Adipose tissue (tissue), 3 donors: ENCODE data around the gene ARL6IP6. TPM values are rescaled to one million over a fixed set of nuclear protein-coding genes. Genes with fewer than 3 reads are reported as not detected.

Source experiments
- H3K27ac ChIP-seq: one replicate; pipeline ENCODE4 v1.5.1; 2013; ENCODE audit warnings: low read depth, low read length
- WGBS, 3 donors: extraction: QIAGEN DNeasy Blood & Tissue Kit; methylation state at CpG; one replicate each; pipeline ENCODE4 v1.1.7; 2013; 5-methylcytosine and 5-hydroxymethylcytosine counted together
- polyA plus RNA-seq, 3 donors: library from polyadenylated mRNA; stranded (reverse); fragments of 200-250 nt; gene quantifications; one replicate each; pipeline ENCODE4 v1.2.3, GENCODE V29; 2013
- donor health status: healthy with polysubstance abuse.
- donor health status: Bipolar disorder and iron deficiency.
- donor health status: healthy.

The ARL6IP6 gene
- 10 to 100 TPM in 1 of 3 donors, 1 to 10 TPM in 2; 4.9 to 14.1 (median 7.6) TPM for polyA plus RNA-seq

GRCh38 chr2:152718076-152718908 is at the start of gene ARL6IP6:
Gene ARL6IP6 (plus strand): TSS chr2:152718620. CDS start chr2:152718625, 5 bp downstream.
- H3K27ac ChIP-seq: peak within 1 kb of the TSS; percentile 90
- 0 to 1% (median 0%) methylated on average over 84 to 87 of the region's 87 CpGs for WGBS, 3 donors

DNA sequence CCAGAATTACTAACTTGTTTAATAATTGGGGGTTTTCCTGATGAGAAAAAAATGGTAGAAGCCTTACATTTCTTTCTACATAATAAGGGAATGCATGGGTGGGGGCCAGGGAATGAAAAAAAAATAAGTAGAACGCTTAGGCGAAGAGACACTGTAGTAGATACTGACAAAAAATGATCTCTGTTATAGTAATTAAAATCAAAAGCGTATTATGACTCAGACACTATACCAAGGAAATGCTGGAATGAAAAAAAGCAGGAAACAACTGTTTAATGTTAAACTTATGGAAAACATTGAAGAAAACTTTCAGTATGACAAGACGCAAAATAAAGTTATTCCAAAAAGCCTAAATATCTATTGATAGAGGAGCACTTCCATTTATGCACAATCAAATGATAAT is 44.1 kb upstream of the ARL6IP6 start:
- no peak overlapping the region for H3K27ac ChIP-seq
- 90 to 91% (median 90%) methylated on average over 4 of the region's 4 CpGs for WGBS, 3 donors

- 93 to 95% (median 94%) methylated on average over 3 of the region's 3 CpGs for WGBS, 3 donors
Measured at GRCh38 chr2:152676461-152676860, 42.0 kb upstream of the ARL6IP6 start.

DNA sequence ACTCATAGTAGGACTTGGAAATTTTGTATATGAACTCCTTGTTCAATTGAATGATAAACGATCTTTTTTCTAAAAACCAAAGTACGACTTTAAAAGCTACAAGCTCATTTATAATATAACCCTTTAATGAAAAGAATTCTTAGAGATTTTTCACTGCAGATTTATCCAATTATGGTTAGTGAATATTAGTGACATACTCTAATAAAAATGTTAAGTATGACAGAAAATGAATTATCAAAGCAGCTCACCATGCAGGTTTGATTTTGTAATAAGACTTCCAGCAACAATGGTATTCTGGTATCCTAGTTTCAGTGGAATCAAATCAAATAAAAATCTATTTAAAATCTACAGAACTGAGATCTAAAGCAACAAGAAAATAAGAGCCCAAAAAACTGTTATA is 39.6 kb upstream of the ARL6IP6 start:
- no peak overlapping the region for H3K27ac ChIP-seq
- 73 to 84% (median 82%) methylated on average over 2 of the region's 2 CpGs for WGBS, 3 donors

More at GRCh38 chr2:152676461-152676860, 42.0 kb upstream of the ARL6IP6 start:
- no peak overlapping the region for H3K27ac ChIP-seq

GRCh38 chr2:152682663-152683062 is 35.8 kb upstream of the ARL6IP6 start:
- 93 to 96% (median 95%) methylated on average over 9 of the region's 9 CpGs for WGBS, 3 donors
- no peak overlapping the region for H3K27ac ChIP-seq

DNA sequence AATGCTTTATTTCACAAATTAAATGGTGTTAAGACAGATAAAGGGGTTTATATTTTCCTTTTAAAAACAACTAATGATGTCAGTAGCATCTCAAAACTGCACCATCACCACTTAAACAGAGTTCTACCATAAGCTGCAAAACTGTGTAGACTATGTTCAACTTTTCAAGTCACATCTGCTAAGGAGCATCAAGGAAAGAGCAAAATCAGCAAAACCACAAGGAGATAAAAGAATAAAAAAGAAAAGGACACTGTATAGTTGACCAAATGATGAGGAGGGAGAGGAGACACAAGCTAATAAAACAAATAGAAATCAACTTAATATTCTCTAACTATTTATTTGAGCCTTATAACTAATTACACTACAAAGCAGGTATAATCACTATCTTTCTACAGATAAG is 35.0 kb upstream of the ARL6IP6 start:
- no peak overlapping the region for H3K27ac ChIP-seq

GRCh38 chr2:152686321-152686720 is 32.1 kb upstream of the ARL6IP6 start:
- no peak overlapping the region for H3K27ac ChIP-seq

GRCh38 chr2:152693033-152693432 is 25.4 kb upstream of the ARL6IP6 start:
- no peak overlapping the region for H3K27ac ChIP-seq
- 95 to 96% (median 96%) methylated on average over 4 of the region's 4 CpGs for WGBS, 3 donors

GRCh38 chr2:152694161-152694661 is 24.2 kb upstream of the ARL6IP6 start:
- H3K27ac ChIP-seq: no peak overlapping the region
- WGBS, 3 donors: 28 to 73% (median 29%) methylated on average over 8 of the region's 8 CpGs

GRCh38 chr2:152695763-152696162 is 22.7 kb upstream of the ARL6IP6 start:
- no peak overlapping the region for H3K27ac ChIP-seq
- 97 to 98% (median 98%) methylated on average over 3 of the region's 3 CpGs for WGBS, 3 donors

DNA sequence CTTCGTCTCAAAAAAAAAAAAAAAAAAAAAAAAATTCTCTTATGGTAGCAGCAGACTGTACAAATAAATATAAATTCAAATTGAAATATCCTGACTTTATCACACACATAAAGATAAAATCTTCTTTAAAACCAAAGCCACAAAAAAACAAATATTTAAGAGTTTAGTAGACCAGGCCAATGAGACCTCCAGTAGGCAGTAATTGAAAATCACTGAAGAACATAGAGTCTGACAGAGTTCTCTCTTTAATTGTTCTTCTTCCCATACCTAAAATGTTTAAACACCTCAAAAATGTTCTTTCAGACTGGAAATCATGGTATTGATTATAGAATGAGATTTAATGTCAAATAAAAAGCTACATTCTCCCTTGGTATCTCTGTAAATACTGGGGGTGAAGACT is 21.9 kb upstream of the ARL6IP6 start:
- no peak overlapping the region for H3K27ac ChIP-seq
- 79% methylated on average over 1 of the region's 1 CpG; no CpG with 5 or more reads in 2 of the 3 donors for WGBS, 3 donors

DNA sequence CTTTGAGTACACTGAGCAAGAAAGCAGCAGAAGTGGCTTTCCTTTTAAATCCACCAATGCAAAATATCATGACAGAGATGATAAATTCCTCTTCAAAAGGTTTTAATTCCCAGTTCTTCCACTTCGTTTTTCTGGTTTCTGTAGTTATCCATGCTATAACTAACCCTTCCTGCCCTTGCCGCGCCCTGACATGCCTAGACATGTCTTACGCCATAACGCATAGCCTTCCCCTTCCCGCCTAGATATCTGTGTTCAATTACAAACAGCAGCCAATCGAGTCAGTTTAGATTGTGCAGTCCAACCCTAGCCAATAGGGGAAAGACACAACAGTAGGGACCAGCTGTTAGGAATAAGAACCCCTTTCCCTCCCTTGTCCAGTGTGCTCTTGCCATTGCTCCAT is 17.2 kb upstream of the ARL6IP6 start:
- WGBS, 3 donors: 98% methylated on average over 7 of the region's 7 CpGs
- H3K27ac ChIP-seq: no peak overlapping the region

- 88 to 96% (median 95%) methylated on average over 4 of the region's 4 CpGs for WGBS, 3 donors
Measured at GRCh38 chr2:152706477-152707021, 11.9 kb upstream of the ARL6IP6 start.

GRCh38 chr2:152708742-152709141 is 9.7 kb upstream of the ARL6IP6 start:
- no peak overlapping the region for H3K27ac ChIP-seq
- 88 to 96% (median 92%) methylated on average over 2 of the region's 2 CpGs for WGBS, 3 donors

More at GRCh38 chr2:152706477-152707021, 11.9 kb upstream of the ARL6IP6 start:
- no peak overlapping the region for H3K27ac ChIP-seq

DNA sequence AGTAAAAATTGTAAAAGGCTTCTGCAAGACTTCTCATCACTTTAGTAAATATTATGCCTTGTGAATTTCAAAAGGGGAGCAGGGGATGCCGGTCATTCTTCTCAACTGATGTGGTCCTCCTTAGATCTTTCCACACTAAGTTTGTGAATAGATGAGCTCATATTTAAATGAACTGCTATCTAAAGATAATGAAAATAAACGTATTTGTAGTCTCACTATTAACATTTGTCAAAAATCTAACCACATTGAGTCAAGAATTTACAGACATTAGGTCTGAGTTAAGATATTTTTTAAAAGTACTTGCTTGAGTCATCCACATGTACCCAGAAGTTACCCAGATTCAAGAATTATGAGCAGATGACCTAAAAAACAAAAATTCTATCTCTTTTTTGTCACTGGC is 7.7 kb upstream of the ARL6IP6 start:
- H3K27ac ChIP-seq: no peak overlapping the region
- WGBS, 3 donors: 65 to 84% (median 78%) methylated on average over 2 of the region's 2 CpGs

GRCh38 chr2:152715112-152715511 is 3.3 kb upstream of the ARL6IP6 start:
- 83 to 87% (median 84%) methylated on average over 1 of the region's 1 CpG for WGBS, 3 donors
- H3K27ac ChIP-seq: no peak overlapping the region

GRCh38 chr2:152715854-152716428 is 2.5 kb upstream of the ARL6IP6 start:
- 22 to 38% (median 33%) methylated on average over 8 of the region's 8 CpGs for WGBS, 3 donors

DNA sequence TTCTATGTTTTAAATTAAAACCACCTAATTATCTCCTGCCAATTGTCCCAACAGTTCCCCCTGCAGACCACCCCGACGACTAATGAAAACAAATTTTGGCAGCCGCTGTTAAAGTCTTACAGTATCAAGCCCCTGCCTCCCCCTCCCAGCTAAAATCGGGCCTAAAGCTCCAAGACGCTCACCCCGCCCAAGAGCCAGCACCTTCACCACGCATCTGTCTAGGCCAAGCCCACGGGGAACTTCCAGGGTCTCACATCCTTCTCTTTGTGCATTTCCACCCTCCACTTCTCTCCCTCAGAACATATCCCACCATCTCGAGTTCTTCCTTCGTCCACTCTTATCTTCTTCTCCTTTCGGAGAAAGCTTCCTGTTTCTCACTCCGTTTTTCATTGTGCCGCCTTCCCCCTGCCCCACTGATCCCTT is 1.6 kb upstream of the ARL6IP6 start:
- WGBS, 3 donors: 0 to 1% (median 0%) methylated on average over 13 of the region's 13 CpGs
- peak overlapping the region; percentile 92 for H3K27ac ChIP-seq

More at GRCh38 chr2:152715854-152716428, 2.5 kb upstream of the ARL6IP6 start:
- H3K27ac ChIP-seq: no peak overlapping the region
